ENCODE results near the gene MITF.

DNA sequence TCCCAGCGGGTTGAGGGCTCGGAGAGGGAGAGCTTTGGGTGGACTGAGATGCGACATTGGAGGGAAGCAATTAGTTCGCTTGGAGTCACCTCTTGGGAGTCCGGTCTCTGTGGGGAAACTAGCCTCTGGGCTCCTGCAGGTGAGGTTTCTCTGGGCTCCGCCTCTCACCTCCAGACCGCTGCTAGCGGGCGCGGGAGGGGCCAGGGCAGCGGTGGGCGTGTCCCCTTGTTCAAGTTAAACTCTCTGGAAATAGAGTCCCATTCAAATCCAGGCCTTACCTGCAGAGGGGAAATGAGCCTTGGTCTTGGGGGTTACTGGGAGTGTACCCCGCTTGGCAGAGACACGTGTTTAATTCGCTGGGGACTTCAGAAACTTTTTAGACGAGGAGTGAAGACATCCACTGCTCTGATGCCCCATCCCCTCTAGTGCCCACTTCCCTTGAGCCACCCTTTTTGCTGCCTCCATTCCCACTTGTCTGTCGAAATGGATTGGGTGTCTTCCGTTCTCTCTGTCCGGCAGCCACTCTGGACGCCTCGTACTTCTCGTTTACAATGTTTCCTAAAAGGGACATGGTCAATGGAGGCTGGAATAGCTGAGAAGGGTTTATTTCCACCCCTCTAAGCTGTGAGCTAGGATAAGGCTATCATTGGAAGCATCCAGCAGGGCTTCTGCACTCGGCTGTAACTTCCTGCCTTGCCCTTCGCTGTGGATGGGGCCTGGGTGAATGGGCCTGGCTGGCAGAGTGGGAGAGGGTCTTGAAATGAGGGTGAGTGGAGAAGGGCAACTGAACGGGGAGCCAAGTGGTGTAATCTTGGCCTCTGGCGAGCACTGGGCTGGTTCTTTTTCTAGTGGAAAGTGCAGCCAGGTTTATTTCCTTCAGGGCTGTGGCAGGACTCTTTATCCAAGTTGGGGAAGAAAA, 1.1 kb downstream of the MITF start:
- TF ChIP-seq, protein P1, sequence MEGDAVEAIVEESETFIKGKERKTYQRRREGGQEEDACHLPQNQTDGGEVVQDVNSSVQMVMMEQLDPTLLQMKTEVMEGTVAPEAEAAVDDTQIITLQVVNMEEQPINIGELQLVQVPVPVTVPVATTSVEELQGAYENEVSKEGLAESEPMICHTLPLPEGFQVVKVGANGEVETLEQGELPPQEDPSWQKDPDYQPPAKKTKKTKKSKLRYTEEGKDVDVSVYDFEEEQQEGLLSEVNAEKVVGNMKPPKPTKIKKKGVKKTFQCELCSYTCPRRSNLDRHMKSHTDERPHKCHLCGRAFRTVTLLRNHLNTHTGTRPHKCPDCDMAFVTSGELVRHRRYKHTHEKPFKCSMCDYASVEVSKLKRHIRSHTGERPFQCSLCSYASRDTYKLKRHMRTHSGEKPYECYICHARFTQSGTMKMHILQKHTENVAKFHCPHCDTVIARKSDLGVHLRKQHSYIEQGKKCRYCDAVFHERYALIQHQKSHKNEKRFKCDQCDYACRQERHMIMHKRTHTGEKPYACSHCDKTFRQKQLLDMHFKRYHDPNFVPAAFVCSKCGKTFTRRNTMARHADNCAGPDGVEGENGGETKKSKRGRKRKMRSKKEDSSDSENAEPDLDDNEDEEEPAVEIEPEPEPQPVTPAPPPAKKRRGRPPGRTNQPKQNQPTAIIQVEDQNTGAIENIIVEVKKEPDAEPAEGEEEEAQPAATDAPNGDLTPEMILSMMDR (conservative IDR thresholded peaks at IDR 0.05; ENCODE audit: low read length), result no peak
- no peak for TF ChIP-seq EZH2phosphoT487 (IDR thresholded peaks at IDR 0.05; ENCODE audit: borderline replicate concordance, low read depth, low read length)
